Embryonic facial prominence (tissue), 1 donor: ENCODE data around the gene PDXDC1.
"Not testable (repeated sequence)": the region's sequence is repeated elsewhere in the genome, so short reads cannot be mapped to it uniquely, and the experiment has no call there.

Experiments used
- DNase-seq: peaks from one replicate; pipeline ENCODE4 v3.0.0-alpha.2; 2016; ENCODE audit errors: extremely low spot score

Gene PDXDC1, protein sequence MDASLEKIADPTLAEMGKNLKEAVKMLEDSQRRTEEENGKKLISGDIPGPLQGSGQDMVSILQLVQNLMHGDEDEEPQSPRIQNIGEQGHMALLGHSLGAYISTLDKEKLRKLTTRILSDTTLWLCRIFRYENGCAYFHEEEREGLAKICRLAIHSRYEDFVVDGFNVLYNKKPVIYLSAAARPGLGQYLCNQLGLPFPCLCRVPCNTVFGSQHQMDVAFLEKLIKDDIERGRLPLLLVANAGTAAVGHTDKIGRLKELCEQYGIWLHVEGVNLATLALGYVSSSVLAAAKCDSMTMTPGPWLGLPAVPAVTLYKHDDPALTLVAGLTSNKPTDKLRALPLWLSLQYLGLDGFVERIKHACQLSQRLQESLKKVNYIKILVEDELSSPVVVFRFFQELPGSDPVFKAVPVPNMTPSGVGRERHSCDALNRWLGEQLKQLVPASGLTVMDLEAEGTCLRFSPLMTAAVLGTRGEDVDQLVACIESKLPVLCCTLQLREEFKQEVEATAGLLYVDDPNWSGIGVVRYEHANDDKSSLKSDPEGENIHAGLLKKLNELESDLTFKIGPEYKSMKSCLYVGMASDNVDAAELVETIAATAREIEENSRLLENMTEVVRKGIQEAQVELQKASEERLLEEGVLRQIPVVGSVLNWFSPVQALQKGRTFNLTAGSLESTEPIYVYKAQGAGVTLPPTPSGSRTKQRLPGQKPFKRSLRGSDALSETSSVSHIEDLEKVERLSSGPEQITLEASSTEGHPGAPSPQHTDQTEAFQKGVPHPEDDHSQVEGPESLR

DNA sequence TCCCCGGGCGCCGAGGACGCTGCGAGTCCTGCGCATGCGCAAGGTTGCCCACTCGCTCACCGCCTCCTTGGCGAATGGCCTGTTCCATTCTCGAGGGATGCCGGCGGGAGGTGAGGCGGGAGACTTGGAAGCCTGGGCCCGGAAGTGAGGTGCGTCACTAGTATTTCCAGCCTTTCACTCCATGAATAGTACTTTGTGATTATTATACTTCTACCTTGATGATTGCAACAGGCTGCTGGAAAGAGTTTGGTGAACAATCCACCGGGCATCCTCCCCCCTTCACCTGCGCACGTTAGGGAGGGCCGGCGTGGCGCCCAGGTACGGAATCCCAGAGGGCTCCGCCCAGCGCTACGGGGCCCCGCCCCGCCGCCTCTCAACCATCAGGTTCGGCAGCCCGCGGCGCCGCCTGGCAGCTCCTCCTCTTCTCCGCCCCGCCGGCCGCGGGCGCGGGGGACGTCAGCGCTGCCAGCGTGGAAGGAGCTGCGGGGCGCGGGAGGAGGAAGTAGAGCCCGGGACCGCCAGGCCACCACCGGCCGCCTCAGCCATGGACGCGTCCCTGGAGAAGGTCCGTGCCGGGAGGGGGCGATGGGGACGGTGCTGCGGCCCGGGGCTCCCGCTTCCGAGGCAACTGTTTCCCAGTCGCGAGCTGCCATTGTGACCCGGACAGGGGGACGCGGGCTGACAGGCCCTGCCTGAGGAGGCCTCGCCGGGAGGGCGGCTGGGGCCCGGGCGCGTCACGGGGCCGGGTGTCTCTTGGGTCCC lies at the start of gene PDXDC1:
PDXDC1 (plus strand) TSS at position 371 of the 762 bp plus-strand sequence; CDS start at position 545, 174 bp downstream.
- peak; percentile 58 for DNase-seq

DNA sequence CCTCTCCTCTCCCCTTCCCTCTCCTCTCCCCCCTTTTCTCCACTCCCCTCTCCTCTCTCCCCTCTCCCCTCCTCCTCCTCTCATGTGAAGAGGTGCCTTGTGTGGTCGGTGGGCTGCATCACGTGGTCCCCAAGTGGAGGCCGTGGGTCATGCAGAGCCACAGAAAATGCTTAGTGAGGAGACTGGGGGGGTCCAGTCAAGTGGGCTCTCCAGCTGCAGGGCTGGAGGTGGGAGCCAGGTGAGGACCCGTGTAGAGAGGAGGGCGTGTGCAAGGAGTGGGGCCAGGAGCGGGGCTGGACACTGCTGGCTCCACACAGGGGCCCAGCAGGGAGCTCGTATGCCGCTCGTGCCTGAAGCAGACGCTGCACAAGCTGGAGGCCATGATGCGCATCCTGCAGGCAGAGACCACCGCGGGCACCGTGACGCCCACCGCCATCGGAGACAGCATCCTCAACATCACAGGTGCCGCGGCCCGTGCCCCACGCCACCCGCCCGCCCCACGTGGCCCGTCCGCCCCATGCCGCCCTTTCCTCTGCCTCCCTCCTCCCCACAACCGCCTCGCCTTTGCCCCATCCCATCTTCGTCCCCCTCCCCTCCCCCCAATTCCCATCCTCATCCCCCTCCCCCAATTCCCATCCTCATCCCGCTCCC lies 46.6 kb upstream of the PDXDC1 start:
- not testable (repeated sequence) for DNase-seq

DNA sequence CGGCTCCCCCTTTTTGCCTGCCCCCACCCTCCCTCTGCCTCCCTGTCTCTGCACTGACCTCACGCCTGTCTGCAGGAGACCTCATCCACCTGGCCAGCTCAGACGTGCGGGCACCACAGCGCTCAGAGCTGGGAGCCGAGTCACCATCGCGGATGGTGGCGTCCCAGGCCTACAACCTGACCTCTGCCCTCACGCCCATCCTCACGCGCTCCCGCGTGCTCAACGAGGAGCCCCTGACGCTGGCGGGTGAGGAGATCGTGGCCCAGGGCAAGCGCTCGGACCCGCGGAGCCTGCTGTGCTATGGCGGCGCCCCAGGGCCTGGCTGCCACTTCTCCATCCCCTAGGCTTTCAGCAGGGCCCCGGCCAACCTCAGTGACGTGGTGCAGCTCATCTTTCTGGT lies 45.6 kb upstream of the PDXDC1 start:
- not testable (repeated sequence) for DNase-seq

DNA sequence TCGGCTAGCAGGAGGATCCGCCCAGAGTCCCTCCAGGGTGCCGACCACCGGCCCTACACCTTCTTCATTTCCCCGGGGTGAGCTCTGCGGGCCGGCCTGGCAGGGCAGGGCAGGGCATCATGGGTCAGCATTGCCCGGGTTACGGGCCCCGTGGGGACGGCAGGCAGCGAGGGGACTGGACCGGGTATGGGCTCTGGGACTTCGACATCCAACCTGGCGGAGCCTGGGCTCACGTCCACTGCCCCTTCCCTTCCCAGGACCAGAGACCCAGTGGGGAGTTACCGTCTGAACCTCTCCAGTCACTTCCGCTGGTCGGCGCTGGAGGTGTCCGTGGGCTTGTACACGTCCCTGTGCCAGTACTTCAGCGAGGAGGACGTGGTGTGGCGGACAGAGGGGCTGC lies 44.6 kb upstream of the PDXDC1 start:
- DNase-seq, result not testable (repeated sequence)

DNA sequence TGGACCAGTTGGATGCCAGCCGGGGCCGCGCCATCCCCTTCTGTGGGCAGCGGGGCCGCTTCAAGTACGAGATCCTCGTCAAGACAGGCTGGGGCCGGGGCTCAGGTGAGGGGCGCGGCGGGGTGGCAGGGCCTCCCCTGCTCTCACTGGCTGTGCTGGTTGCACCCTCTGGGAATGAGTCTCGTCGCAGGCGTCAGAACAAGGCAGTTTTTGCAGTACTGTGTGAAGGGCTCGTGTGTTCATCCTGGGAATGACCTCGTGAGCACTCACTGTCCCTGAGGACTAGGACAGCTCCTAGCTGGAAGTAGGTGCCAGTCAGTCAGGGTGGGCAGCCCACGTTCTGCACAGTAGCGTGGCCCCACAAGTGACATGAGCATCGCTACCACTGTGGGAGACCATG lies 43.9 kb upstream of the PDXDC1 start:
- DNase-seq, result not testable (repeated sequence)

DNA sequence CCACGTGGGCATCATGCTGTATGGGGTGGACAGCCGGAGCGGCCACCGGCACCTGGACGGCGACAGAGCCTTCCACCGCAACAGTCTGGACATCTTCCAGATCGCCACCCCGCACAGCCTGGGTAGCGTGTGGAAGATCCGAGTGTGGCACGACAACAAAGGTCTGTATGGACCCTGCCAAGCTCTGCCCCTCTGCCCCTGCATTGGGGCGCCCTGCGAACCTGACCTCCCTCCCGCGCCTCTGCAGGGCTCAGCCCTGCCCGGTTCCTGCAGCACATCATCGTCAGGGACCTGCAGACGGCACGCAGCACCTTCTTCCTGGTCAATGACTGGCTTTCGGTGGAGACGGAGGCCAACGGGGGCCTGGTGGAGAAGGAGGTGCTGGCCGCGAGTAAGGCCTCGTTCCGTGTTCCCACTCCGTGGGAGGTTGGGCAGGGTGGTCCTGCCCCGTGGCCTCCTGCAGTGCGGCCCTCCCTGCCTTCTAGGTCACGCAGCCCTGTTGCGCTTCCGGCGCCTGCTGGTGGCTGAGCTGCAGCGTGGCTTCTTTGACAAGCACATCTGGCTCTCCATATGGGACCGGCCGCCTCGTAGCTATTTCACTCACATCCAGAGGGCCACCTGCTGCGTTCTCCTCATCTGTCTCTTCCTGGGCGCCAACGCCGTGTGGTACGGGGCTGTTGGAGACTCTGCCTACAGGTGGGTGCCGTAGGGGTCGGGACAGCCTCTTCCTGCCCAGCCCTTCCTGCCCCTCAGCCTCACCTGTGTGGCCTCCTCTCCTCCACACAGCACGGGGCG lies 42.0 kb upstream of the PDXDC1 start:
- not testable (repeated sequence) for DNase-seq

DNA sequence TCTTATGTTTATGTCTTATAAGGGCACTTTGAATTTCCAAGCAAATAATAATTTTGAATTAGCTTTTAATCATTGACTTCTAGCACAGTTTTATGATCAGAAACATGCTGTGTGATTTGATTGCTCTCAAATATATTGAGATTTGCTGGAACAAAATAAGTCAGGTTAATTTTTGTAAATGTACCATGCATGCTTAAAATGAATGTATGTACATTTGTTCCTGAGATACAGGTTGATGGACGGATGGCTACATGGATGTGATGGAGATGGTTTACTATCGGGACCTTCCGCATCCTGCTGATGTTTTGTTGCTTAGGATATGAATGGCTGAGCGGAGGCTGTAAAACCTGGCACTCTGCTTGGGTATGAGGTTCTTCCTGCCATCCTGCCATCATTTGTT lies 37.7 kb upstream of the PDXDC1 start, which contains the start of gene NPIPA1:
NPIPA1 (plus strand) TSS at position 301 of the 400 bp plus-strand sequence; CDS start at position 301, 0 bp downstream.
- DNase-seq, result not testable (repeated sequence)

DNA sequence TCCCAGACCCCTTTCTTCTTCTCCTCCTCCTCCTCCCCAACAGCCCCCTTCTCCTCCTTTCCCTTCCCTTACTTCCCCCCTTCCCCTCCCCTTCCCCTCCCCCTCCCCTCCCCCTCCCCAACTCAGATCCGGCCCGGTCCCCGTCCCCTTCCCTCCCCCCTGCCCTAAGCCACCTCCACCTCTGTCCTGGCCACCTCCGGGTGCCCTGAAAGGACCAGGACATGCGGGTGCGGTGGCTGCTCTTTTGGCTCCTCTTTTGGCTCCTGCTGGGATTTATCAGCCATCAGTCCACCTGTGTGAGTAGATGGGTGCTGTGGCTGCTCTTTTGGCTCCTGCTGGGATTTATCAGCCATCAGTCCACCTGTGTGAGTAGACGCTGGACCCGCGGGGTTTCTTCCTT lies 36.8 kb upstream of the PDXDC1 start:
- DNase-seq, result not testable (repeated sequence)

DNA sequence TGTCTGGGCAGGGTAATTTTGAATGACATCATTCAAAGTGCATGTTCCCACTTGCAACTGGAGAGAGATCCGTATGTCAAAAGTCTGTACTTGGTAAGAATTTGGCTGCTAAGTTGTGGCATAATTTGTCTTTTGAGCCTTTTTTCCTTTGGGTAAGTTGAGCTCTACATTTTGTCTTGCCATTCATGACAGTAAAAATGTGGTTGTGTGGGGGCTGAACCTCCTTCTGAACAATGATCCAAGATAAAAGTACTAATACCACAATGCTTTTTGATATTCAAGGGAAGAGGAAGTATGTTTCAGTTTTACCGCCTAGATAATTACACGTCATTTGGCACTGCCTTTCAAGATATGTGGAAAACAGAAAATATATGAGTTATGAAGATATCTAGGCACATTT lies 32.1 kb upstream of the PDXDC1 start:
- DNase-seq, result not testable (repeated sequence)

DNA sequence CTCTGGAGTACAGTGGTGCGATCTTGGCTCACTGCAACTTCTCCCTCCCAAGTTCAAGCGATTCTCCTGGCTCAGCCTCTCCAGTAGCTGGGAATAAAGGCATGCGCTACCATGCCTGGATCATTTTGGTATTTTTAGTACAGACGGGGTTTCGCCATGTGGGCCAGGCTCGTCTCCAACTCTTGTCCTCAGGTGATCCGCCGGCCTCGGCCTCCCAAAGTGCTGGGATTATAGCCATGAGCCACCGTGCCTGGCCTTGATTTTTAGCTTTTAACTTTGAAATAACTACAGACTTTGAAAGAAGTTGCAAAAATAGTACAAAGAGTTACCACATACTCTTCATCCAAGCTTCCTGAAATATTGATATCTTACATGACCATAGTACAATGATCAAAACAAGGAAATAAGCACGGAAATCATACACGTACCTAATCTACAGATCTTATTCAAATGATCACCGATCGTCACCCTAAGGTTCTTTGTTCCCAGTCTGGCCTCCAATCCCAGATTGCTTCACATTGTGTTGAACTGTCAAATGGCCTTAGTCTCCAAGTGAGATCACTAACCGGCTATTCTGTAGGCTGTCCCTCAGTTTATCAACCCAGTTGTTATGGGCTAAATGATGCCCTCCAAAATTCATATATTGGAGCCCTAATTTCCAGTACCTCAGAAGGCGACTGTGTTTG lies 19.1 kb upstream of the PDXDC1 start:
- no peak for DNase-seq

DNA sequence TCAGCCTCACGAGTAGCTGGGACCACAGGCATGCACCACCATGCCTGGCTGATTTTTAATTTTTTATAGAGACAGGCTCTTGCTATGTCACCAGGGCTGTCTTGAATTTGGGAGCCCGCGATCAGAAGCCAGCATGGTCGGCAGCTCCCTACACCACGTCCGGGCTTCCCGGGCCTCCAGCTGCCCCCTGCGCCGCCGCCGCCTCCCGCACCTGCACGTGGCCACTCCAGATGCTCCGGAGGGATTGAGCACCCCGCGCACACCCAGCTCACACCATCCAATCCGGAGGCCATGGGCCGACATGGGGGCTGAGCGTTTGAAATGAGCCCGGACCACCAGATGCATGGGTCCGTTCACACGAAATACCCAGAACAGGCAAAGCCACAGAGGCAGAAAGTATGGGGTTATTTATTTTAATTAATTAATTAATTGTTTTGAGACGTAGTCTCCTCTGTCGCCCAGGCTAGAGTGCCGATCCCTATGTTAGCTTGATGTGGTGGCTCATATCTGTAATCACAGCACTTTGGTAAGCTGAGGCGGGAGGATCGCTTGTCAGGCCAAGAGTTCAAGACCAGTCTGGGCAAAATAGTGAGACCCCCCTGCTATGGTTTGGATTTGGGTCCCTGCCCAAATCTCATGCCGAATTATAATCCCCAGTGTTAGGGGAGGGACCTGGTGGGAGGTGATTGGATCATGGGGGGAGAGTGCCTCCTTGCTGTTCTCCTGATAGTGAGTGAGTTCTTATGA lies 17.1 kb upstream of the PDXDC1 start:
- DNase-seq, result no peak

DNA sequence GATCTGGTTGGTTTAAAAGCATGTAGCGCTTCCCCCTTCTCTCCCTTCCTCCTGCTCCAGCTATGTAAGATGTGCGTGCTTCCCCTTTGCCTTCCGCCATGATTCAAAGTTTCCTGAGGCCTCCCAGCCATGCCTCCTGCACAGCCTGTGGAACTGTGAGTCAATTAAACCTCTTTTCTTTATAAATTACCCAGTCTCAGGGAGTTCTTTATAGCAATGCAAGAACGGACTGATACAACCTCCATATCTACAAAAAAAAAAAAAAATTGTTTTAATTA lies 16.6 kb upstream of the PDXDC1 start:
- DNase-seq, result no peak

DNA sequence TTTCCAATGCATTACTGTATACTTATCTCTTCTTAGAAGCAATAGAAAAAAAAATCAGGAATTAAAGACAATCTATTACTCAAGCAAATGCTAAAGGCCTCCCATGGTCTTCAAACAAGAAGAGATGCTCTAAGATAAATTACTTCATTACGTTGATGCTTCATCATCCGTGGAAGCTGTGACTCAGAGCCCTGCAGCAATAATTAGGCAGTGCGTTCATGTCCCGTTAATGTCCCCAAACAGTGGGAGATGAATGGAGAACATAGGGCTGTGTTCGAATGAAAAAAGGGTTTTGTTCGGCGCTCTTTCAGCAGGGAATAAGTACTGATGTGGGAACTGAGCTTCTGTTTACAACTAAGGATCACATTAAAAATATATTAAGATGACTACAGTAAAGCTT lies 15.9 kb upstream of the PDXDC1 start:
- no peak for DNase-seq

DNA sequence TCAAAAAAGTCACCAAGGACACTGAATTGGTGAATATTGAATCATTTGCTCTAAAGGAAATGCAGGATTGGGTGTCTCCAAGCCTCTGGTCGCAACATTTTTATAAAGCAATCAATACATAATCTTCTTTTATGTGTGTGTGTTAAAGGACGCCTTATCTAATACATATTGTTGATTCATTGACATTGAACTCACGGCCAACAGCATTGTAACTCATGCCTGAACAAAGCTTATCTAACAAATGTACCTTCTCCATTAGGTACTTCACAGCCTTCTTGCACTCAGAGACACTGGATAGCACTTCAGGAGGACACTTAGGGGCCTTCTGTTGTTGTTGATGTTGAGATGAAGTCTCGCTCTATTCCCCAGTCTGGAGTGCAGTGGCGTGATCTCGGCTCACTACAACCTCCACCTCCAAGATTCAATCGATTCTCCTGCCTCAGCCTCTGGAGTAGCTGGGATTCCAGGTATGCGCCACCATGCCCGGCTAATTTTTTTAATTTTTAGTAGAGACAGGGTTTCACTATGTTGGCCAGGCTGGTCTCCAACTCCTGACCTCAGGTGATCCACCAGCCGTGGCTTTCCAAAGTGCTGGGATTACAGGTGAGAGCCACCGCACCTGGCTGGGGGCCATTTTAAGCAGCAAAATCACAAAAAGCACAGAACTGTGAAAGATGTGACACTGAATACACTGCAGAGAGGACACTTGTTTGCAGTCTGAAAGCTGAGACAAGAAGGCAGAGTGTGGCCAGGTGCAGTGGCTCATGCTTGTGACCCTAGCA lies 13.2 kb upstream of the PDXDC1 start:
- DNase-seq, result no peak

DNA sequence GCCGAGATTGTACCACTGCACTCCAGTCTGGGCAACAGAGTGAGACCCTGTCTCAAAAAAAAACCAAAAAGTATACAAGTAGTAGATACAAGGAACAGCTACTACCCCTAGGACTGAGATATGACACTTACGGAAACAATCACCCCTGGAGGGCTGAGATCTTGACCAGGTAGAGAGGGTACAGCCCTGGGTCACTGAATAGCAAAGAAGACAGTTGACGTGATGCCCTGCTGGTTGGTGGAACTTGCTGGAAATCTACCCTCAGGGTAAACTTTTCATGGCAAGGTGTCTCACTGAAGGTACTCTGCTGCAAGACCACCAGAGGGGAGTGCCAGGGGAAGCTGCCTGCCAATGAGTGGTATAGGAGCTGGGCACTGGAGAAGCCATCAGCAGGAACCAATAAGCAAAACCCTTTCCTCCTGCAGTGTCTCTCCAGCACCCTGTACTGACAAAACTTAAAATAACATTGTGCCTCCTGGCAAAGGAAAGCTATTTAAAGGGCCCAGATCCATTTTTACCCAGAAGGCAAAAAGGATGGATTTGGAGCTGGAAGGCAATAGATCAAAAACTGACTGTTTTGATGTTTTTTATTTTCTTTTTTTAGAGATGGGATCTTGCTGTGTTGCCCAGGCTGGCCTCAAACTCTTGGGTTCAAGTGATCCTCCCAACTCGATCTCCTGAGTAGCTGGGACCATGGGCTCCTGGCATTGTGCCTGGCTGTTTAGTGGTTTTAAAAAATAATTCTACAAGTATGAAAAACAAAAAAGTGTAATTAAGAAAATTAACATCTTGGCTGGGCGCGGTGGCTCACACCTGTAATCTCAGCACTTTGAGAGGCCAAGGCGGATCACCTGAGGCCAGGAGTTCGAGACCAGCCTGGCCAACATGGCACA lies 11.3 kb upstream of the PDXDC1 start:
- no peak for DNase-seq

DNA sequence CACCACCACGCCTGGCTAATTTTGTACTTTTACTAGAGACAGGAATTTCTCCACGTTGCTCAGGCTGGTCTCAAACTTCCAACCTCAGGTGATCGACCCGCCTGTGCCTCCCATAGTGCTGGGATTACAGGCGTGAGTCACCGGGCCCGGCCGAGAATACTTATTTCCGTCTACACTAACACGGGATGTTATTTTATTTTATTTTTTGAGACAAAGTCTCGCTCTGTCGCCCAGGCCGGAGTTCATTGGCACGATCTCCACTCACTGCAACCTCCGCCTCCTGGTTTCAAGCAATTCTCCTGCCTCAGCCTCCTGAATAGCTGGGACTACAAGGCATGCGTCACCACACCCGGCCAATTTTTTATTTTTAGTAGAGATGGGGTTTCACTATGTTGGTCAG lies 9.5 kb upstream of the PDXDC1 start:
- DNase-seq, result no peak

DNA sequence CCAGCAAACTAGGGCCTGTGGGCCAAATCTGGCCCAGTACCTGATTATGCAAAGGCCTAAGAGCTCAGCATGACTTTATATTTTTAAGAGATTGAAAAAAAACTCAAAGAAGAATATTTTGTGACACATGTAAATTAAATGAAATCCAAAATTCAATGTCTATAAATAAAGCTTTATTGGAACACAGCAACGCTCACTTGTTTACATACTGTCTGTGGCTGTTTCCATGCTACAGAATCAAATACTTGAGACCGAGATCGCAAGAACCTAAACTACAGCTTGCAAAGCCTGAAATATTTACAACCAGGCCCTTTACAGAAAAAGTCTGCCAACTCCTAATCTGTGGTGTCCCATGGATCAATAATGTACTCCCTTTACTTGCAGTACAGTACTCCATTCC lies 5.0 kb upstream of the PDXDC1 start:
- not testable (repeated sequence) for DNase-seq
